Activated CD4-positive, alpha-beta T cell treated with anti-CD3 and anti-CD28 coated beads for 48 hours (primary cell): ENCODE measurements around the gene FOXP1.
A peak's percentile ranks its signal among the peaks of the same experiment; 100 is the strongest.

ENCODE experiments used
- DNase-seq: peaks from one replicate; pipeline ENCODE4 v3.0.0-alpha.2; 2020

FOXP1 gene

GRCh38 chr3:71290301-71290700 lies 293.2 kb downstream of the FOXP1 start:
- no peak for DNase-seq

- DNase-seq, result no peak
Measured at GRCh38 chr3:71288269-71288930, 295.1 kb downstream of the FOXP1 start.

GRCh38 chr3:71285086-71285485 lies 298.4 kb downstream of the FOXP1 start:
- DNase-seq, result no peak

- no peak for DNase-seq
Measured at GRCh38 chr3:71282976-71283375, 300.6 kb downstream of the FOXP1 start.

- DNase-seq, result no peak
Measured at GRCh38 chr3:71281280-71281679, 302.2 kb downstream of the FOXP1 start.

- DNase-seq, result no peak
Measured at GRCh38 chr3:71277341-71277740, 306.2 kb downstream of the FOXP1 start.

- no peak for DNase-seq
Measured at GRCh38 chr3:71276531-71276930, 307.0 kb downstream of the FOXP1 start.

GRCh38 chr3:71273453-71273852 lies 310.1 kb downstream of the FOXP1 start:
- no peak for DNase-seq

- no peak for DNase-seq
Measured at GRCh38 chr3:71271596-71271995, 311.9 kb downstream of the FOXP1 start.

GRCh38 chr3:71269906-71270305 lies 313.6 kb downstream of the FOXP1 start:
- DNase-seq, result no peak

- no peak for DNase-seq
Measured at GRCh38 chr3:71268462-71268999, 315.0 kb downstream of the FOXP1 start.

GRCh38 chr3:71266875-71267274 lies 316.7 kb downstream of the FOXP1 start:
- DNase-seq, result no peak

GRCh38 chr3:71265365-71265915 lies 318.1 kb downstream of the FOXP1 start:
- peak; percentile 33 for DNase-seq

- no peak for DNase-seq
Measured at GRCh38 chr3:71264840-71265239, 318.7 kb downstream of the FOXP1 start.

GRCh38 chr3:71262364-71263265 lies 320.9 kb downstream of the FOXP1 start:
- DNase-seq, result peak; percentile 12

GRCh38 chr3:71260782-71261181 lies 322.7 kb downstream of the FOXP1 start:
- DNase-seq, result no peak

GRCh38 chr3:71258526-71258925 lies 325.0 kb downstream of the FOXP1 start:
- no peak for DNase-seq

GRCh38 chr3:71258116-71258515 lies 325.4 kb downstream of the FOXP1 start:
- DNase-seq, result no peak

GRCh38 chr3:71255498-71255897 lies 328.0 kb downstream of the FOXP1 start:
- no peak for DNase-seq

- no peak for DNase-seq
Measured at GRCh38 chr3:71254281-71255057, 329.1 kb downstream of the FOXP1 start.

GRCh38 chr3:71253169-71253568 lies 330.4 kb downstream of the FOXP1 start:
- no peak for DNase-seq

GRCh38 chr3:71252466-71252865 lies 331.1 kb downstream of the FOXP1 start:
- DNase-seq, result no peak
